Umbilical cord (tissue), 2 donors: ENCODE measurements around the gene CISTR. TPM values are rescaled to one million over a fixed set of nuclear protein-coding genes. Genes with fewer than 3 reads are reported as not detected.
A peak's percentile ranks its signal among the peaks of the same experiment; 100 is the strongest.
"Not testable (repeated sequence)": the region's sequence is repeated elsewhere in the genome, so short reads cannot be mapped to it uniquely, and the experiment has no call there.

Source experiments
- DNase-seq: peaks from one replicate; pipeline ENCODE4 v3.0.0-alpha.2; 2015; ENCODE audit warnings: low spot score
- total RNA-seq: library from RNA; depleted of rRNA; stranded (reverse); fragments of >200 nt; gene quantifications from one replicate; pipeline ENCODE4 v1.2.3, GENCODE V29; 2014; ENCODE audit warnings: low replicate concordance; ENCODE audit not compliant: insufficient read depth

CISTR gene
- total RNA-seq, result not detected

DNA sequence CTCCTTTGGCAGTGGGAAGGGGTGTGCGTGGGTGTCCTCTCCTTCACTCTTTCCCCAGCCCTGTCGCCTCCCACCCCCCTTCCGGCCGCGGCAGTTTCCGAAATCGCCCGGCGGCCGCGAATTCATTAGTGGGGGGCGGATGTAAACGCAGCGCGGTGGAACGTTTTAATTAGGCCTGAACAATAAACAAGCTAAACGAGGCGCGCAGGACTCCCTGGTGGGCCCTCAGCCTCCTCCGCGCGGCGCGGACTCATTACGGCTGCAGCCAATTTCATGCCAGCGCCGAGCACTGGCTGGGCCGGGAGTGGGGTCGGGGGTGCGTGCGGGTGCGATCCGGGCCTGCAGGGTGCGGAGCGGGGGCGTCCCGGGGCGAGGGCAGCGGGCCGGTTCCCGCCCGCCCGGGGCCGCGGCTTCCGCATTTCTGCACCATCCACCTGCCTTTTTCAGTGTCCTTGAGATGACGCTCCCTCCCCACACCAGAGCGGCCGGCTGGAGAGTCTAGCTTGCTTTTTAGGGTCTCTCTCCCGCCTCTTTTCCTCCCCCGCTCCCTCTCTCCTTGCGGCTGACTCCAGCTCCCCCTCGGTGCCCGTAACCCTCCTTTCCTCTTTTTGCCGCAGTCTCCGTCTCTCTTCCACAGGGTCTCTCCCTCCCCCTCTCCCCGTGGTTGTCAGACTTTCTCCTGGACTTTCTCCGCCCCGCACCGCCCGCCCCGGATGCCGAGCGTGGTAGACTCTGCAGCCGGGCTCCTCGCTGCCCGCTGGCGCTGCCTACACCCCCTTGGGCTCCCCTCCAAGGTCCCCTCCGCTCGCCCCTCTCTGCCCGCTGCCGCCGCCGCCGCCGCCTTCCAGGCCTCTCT lies at the start of gene CISTR:
Gene CISTR (minus strand): TSS at position 644 of the 856 bp plus-strand sequence.
- DNase-seq, result no peak

DNA sequence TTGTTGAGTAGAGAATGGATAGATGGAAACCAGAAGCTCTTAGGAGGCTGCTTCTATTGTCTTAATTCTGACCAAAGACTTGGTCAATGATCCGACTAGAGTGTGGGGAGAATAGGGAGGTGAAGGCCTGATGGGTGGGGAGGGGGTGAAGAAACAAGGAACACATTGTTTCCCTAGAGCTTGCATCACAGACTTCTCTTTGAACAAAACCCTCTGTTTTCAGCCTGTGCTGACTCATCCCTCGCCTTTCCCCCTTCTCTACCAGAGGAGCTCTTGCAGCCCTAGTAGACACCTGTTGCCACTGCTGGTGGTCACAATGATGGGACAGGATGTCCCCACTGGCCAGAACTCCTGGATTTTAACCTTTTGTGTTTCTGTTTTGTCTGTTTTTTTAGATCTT lies 46.8 kb upstream of the CISTR start:
- DNase-seq, result no peak

DNA sequence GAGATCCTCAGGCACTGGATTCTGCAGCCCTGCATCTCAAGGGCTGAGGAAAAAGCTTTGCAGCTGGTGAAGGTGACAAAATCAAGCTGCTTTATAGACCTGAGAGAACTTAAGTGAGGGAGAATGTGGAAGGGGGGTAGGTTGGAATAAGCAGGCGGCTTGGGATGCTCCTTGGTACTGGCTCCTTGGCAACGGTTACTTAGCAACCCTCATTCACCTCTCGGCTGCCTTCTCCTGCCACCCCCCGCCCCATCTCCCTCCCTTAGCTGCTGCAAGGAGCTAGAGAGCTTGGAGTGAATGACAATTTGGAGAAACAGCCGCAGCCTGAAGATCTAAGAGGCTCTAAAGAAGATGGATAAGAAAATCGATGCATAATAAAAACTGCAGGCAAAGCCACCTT lies 44.1 kb upstream of the CISTR start:
- DNase-seq, result no peak

DNA sequence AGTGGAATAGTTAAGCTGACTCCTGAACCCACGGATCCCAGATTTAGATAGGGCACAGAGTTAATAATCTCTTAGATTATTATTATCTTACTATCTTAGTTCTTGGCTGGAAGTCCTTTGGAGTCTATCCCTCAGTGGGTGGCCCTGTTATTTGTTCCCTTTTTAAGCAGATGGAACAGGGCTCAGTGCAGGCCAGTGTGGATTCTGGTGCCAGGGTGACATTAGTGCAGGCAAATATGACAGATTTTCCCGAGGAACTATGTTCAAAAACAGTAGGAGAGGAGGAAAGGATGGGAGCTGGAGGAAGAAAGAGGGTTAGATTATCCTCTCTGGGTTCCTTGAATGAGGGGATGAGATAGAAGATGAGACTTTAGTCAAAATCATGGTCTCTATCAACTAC lies 41.4 kb upstream of the CISTR start:
- no peak for DNase-seq

DNA sequence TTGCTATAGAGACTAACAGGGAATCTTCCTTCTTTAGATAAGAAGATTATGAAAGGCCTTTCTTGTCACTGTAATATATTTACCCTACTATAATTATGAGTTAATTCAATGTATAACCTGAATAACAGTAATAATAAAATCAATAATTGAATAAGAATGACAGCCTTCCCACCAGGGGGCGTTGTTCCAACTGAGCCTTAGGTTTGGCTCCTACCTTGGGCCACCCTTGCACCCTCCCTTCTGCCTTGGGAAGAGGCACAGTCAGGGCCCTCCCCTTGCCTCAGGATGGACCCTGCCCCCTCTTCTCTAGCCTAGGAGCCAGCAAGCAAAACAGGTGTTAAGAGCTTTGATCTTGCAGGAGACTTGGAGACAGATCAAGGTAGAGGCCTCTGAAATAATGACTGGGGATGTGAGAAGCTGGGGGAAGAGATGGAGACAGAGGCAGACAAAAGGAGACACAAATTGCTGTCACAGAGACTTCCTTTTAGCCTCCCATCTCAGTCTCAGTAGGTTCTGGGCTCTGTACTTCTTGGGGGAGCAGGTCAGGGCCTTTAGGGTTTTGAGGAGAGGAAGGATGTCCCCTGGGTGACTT lies 40.1 kb upstream of the CISTR start:
- no peak for DNase-seq

DNA sequence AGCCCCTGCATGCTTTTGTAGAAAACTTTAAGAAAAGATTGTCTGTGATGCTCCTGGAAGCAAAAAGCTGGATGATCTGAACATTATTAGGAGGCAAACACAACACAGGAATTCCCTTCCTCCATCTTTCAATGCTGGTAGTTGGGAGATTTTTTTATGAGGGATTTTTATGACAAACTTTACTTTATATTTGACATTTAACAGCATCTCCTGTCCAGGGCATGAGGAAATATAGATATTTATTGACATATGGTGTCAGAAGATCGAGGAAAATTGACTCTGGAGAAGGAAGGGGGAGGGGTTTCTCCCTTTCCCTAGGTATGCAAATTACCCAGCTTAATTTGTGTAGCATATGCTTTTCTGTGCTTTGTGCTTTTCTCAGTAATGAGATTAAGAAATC lies 37.8 kb upstream of the CISTR start:
- DNase-seq, result no peak

DNA sequence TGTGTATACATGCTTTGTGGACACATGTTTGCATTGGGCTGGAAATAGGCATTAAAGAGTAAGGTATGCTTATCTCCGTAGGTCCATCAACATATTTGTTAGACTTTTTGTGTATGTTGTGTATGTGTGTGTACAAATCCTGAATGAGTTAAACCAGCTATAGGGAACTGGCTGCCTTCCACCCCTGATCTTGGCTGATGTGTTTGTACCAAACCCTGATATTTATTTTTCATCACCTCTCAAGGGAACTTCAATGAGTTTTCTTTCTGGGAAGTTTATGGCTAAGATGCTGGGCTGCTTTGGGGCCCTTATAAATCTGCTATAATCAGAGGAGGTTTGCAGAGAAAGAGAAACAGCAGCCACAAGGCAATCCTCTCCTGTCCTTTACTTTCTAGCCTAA lies 37.1 kb upstream of the CISTR start:
- DNase-seq, result no peak

DNA sequence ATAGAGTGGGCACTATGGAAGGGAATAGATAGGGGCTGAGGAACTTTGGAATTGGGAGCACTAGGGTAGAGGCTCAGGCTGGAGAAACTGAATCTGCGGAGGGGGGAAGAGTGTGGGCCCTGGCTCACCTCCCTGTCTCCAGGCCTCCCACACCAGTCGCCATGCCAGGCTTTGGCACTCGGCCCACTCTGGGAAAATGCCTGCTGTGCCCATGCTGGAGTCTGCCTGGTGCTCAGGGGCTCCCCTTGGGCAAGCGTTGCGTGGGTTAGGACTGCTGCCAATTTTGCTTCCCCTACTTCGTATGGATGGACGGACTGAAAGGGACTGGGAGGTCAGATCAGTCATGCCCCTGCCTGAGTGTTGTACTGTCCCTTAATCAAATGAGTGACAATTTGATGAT lies 34.6 kb upstream of the CISTR start:
- DNase-seq, result no peak

DNA sequence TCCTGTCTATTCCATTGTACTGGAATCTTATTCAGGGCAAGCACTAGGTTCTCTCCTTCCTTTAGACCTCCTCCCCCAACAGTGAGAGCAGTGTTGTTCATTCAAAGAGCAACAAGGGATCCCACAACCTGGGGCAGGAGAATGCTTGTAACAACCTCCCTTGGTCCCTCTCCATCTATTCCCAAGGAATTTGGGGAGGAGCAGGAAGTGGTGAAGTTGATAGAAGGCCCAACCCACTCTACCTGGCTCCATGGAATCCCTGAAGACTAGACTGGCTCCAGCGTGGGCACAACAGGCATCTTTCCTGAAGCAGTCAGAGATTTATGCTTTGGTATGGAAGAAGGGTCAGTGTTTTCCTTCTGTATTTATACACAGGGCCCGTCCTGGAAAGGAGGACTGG lies 33.4 kb upstream of the CISTR start:
- DNase-seq, result no peak

DNA sequence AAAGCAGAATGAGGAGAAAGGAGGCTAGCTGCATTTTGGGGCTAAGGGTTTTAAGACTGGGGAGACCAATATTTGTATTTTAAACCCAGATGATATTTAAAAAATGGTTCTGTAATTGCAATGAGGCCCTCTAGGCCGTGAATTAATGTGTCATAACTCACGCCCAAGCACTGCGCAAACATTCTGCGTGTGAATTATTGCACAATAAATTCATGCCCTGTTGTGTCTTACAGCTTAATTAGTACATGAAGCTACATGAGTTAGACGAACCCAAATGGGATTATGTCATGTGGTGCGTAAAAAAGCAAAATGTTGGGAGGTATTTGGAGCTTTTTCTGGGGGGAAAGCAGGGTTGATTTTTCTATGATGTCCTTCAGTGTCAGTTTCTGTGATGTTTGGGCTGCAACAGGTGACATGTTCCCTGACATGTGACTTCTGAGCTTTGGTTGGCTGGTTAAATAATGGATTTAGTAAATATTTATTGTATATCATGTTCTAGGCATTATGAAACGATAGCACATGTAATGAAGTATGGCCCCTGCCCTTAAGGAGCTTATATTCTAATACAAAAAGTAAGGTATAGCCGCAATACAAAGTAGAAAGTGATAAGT lies 30.4 kb upstream of the CISTR start:
- no peak for DNase-seq

DNA sequence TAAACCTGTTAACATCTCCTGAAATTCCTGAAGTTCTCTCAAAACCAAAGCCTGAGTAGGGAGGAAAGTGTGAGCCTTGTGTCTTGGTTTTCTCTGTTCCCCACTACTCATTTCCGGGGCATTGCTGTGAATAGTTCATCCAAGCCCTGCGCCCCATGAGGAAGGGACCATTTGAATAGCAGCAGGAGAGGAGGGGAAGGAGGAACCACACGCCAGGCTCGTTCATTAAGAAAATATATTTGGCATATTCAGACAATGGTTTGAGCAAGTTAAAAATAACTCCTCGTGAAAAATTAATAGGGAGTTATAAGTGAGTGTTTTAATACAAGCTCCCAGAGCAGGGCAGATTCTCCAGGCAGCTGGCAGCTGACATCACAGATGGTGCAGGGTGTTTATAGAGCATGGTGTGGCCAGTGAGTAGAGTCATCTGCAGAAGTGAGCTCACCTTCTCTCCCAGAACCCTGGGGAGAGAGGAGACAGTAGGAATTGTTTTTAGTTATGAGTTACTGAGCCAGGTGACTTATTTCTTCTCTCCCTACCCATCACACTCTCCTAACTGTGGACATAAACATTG lies 29.5 kb upstream of the CISTR start:
- no peak for DNase-seq

DNA sequence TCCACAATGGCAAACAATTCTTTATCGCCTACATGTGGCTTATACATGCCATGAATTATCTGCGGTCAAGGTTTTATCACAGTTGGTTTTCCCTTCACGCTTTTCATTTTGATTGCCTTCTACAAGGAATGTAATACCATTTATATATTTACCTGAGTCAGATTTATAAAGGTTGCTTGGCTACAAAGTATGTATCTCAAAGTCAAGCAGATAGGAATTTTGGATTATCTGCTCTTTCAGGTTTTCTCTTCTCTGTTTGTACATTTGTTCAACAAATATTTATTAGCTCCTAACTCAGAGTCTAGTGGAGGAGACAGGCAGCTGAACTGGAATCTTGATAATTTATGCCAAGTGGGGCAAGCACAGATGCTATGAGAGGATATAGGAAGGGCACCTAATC lies 28.5 kb upstream of the CISTR start:
- DNase-seq, result no peak

DNA sequence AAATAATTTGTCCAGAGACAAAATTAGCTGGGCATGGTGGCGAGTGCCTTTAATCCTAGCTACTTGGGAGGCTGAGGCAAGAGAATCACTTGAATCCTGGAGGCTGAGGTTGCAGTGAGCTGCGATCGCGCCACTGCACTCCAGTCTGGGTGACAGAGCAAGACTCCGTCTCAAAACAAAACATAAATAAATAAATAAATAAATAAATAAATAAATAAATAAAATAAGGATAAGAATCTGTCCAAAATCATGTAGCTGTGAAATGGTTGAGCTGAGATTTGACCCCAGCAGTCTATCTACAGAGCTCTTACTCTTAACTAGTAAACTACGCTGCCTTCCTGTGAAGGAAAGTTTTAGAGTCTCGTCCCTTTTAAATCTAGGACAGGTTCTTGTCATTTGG lies 27.9 kb upstream of the CISTR start:
- not testable (repeated sequence) for DNase-seq

DNA sequence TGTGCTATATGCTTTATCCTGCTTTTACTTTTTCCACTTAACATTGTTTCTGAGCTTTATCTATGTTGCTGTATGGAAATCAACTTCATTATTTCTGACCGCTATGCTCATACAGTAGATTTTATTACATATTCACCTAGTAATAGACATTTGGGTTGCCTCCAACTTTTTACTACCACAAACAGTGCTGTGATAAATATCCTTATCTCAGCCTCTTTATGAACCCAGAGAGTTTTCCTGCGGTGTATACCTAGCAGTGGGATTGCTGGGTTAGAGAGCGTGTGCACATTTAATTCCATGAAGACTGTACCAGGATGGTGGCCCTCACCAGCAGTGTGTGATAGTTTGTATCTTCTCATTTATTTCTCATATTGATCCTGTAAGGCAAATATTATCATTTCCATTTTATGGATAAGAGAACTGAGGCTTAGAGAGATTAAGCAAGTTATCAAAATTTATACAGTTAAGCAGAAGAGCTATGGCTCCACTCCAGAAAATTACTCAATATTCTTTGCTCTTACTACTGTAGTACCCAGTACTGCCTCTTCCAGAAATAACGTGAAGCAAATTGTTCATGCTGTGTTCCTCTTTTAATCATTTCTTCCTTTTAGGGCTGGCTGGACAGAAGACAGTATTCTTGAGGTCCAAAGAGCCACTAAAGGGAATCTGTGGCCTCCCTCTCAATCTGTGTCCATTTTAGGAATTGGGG lies 26.3 kb upstream of the CISTR start:
- no peak for DNase-seq

DNA sequence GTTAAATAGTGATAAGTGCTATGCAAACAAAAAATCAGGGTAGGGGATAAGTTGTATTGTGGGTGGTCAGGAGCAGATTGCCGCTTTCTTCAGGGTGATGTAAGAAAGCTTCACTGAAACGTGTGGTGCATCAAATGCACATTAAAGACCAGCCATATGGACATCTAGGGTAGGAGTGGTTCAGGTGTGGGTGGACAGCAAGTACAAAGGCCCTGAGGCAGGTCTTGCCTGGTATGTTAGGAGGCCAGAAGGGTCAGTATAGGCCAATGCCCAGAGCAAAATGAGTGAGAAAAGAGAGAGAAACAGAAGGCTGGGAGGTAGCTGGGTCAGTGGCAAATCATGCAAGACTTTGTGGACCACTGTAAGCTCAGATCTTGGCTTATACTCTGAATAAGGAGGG lies 25.6 kb upstream of the CISTR start:
- DNase-seq, result no peak

DNA sequence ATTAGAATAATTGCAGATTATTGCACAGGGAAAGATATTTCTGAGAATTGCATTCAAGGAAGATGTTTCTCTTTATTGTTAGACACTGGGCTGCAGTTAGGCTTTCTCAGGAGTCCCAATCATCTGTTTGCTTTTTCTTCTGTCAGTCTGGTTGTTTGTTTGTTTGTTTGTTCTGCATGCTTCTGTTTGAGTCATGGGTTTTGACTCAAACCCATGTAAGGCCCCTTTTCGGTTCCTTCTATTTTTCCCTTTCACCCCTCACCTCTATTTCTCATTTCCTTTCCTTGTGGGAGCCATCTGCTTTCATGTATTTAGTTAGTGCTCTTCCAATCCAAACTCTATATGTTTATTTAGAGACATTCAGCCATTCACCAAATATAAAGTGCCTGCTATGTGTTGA lies 25.1 kb upstream of the CISTR start:
- DNase-seq, result no peak

DNA sequence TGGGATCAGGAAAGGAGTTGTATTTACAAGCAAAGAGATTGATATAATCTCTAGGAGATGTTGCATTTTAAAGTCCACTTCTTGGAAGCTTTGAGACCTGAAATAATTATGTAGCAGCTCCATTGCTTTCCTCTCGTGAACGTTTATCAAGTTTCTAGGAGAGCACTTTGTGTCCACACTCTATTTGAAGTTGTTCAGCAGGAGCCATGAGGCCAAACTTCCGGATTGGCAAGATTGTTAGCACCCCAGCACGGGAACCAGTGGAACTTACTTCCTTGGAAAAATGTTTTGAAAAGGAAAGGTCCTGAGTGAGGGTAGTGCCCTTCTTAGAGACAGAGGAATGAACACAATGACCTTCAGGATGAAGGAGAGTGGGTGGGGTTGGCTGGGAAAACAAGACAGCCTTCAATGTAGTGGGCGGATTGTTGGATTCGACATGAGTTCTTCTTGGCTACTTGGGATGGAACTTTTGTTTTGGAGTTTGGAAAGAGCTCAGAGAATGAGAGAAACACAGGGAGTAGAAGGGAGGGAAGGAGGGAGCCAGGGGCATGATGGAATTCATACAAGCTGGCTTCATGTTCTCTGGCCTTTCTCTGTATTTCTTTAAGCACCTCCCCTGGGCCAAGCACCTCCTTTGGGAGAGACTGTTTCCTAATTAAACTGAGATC lies 23.8 kb upstream of the CISTR start:
- no peak for DNase-seq

DNA sequence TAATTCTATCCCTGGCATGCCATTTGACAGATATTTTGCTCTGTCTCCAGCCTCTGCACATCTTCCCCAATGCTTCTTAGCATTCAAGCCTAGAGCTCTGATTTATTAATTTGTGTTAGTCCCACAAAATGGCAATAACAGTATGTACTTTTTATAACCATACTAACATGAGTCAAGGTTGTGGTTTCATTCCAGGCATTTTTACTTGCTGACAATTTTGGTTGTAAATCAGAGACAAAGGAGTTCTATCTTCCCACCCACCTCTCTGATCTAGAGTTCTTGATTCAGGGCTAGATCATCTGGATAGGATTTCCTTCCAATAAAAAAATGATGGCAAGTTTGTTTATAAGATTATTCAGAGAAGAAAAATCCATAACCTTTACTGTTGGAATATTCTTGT lies 18.5 kb upstream of the CISTR start:
- DNase-seq, result peak; percentile 40

DNA sequence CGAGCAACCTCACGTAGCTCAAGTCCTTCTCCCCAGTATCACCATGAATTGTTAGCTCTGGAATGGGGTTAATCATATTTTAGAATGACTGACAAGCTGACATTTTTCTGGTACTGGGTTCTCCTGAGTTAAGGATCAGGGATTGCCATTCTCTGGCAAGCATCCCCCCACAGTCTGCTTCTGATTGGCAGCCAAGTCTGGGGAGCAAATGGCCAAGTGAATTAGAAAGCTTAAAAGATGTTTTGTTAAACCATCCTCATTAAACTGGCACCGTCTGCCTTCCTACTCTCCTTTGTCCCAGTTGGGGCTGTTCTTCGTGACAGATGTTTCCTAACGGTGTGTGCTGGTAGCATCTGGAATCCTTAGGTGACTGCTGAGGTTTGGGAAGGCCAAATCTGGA lies 17.2 kb upstream of the CISTR start:
- no peak for DNase-seq

DNA sequence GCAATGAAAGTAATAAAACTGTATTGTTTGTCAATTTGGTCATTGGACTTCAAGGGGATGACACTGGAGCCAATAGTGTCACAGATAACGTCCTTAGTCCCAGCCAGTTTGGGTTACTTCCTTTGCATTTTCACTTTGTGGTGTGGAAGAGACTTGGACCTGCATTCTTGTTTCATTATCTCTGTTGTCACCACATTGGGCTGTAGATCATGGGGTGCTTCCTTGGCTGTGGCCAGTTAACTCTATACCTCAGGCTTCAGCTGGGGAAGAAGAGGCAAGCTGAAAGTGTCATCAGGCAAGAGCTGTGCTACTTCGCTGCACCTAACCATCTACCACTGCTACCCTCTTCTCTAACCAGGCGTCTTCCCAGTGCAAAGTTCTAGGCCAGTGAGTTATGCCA lies 15.1 kb upstream of the CISTR start:
- DNase-seq, result no peak

DNA sequence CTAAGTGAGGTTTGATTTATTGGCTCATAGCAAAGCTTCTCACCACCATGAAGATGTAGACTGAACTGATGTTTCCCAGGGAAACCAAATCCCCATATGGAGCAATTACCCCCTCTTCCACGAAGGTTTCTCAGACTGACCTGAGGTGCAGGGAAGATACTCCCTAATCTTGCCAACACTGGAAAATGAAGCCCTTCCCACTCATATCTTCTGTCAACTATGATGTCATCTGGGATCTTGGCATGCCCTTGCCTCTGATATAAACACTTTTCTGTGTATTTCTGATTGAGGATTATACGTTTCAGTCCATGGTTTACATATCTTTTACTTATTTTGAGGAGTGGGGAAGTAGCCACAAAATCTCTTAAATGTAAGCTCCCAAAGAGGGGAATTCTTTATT lies 14.1 kb upstream of the CISTR start:
- no peak for DNase-seq
